DOHH2 (cell line): Measurements from ENCODE around the gene SCN4A.

Source experiments
- CTCF ChIP-seq: fragments of 200-600 bp; sonication (generic); IDR thresholded peaks from one replicate; pipeline ENCODE4 v1.5.1; 2014; ENCODE audit warnings: antibody characterized with exemption, mild to moderate bottlenecking, low read depth, low read length; ENCODE audit not compliant: poor library complexity, severe bottlenecking
- EZH2phosphoT487 ChIP-seq: fragments of 200-600 bp; sonication (generic); IDR thresholded peaks from 2 replicates; pipeline ENCODE4 v1.6.1; 2017; ENCODE audit warnings: borderline replicate concordance, mild to moderate bottlenecking, antibody characterized with exemption, low read length, moderate library complexity, mixed read lengths

- TF ChIP-seq CTCF (no peak), EZH2phosphoT487 (no peak)
These were observed 12.3 kb downstream of the SCN4A start for GRCh38 chr17:63960430-63960829.
